GM23338 (cell line): Measurements from ENCODE around the gene MYO16. TPM values are rescaled to one million over a fixed set of nuclear protein-coding genes. Genes with fewer than 3 reads are reported as not detected.

Experiments used
- ATAC-seq: fragments of 200-7000 bp; cut with Tn5 transposase; 3 replicates; pipeline ENCODE4 v1.9.1; 2020
- DNase-seq: peaks from one replicate; pipeline ENCODE4 v3.0.0-alpha.2; 2015; ENCODE audit warnings: low spot score
- H2AFZ ChIP-seq: fragments of 200-600 bp; sonication (generic); 2 replicates; pipeline ENCODE4 v1.8.0; 2016; ENCODE audit warnings: antibody characterized with exemption, mild to moderate bottlenecking, moderate library complexity
- H3F3A ChIP-seq: fragments of 200-600 bp; sonication (generic); replicated peaks from 2 replicates; pipeline ENCODE4 v1.8.0; 2017; ENCODE audit warnings: antibody characterized with exemption, mixed run types, low read depth
- H3K27ac ChIP-seq: fragments of 200-600 bp; sonication (generic); 2 replicates; pipeline ENCODE4 v1.6.1; 2016; ENCODE audit warnings: low read depth
- H3K27me3 ChIP-seq: fragments of 200-600 bp; sonication (generic); 2 replicates; pipeline ENCODE4 v1.8.0; 2016; ENCODE audit warnings: mild to moderate bottlenecking, mixed run types, moderate library complexity; ENCODE audit not compliant: insufficient read depth
- H3K36me3 ChIP-seq: fragments of 200-600 bp; sonication (generic); 2 replicates; pipeline ENCODE4 v1.8.0; 2016; ENCODE audit warnings: mild to moderate bottlenecking; ENCODE audit not compliant: insufficient read depth
- H3K4me1 ChIP-seq: fragments of 200-600 bp; sonication (generic); 2 replicates; pipeline ENCODE4 v1.8.0; 2016; ENCODE audit warnings: mild to moderate bottlenecking, moderate library complexity; ENCODE audit not compliant: insufficient read depth
- H3K4me2 ChIP-seq: fragments of 200-600 bp; sonication (generic); 2 replicates; pipeline ENCODE4 v1.7.1; 2017; ENCODE audit warnings: mixed run types
- H3K4me3 ChIP-seq: fragments of 200-600 bp; sonication (generic); 2 replicates; pipeline ENCODE4 v1.6.1; 2016; ENCODE audit warnings: mixed run types
- H3K79me2 ChIP-seq: fragments of 200-600 bp; sonication (generic); replicated peaks from 2 replicates; pipeline ENCODE4 v1.8.0; 2017; ENCODE audit warnings: mild to moderate bottlenecking; ENCODE audit not compliant: insufficient read depth
- H3K9me2 ChIP-seq: fragments of 200-600 bp; sonication (generic); 2 replicates; pipeline ENCODE4 v1.8.0; 2017; ENCODE audit not compliant: insufficient read depth
- H4K20me1 ChIP-seq: fragments of 200-600 bp; sonication (generic); replicated peaks from 2 replicates; pipeline ENCODE4 v1.8.0; 2017; ENCODE audit warnings: mild to moderate bottlenecking; ENCODE audit not compliant: insufficient read depth
- H3K27ac Mint-ChIP-seq: 2 replicates; pipeline ENCODE4 v1.8.0; 2020; ENCODE audit warnings: inconsistent platforms, mild to moderate bottlenecking, moderate library complexity, mixed read lengths
- H3K27me3 Mint-ChIP-seq: 3 replicates; pipeline ENCODE4 v1.8.0; 2022; ENCODE audit warnings: low read depth, mild to moderate bottlenecking, moderate library complexity, mixed read lengths, inconsistent platforms; ENCODE audit not compliant: insufficient read depth, poor library complexity
- H3K36me3 Mint-ChIP-seq: 3 replicates; pipeline ENCODE4 v1.8.0; 2021; ENCODE audit warnings: low read depth, mild to moderate bottlenecking, inconsistent platforms, moderate library complexity, mixed read lengths
- H3K4me1 Mint-ChIP-seq: 3 replicates; pipeline ENCODE4 v1.8.0; 2020; ENCODE audit warnings: mild to moderate bottlenecking, inconsistent platforms, mixed read lengths
- H3K4me3 Mint-ChIP-seq: 3 replicates; pipeline ENCODE4 v1.8.0; 2021; ENCODE audit warnings: moderate library complexity, mild to moderate bottlenecking, inconsistent platforms, mixed read lengths
- H3K9me3 Mint-ChIP-seq: 3 replicates; pipeline ENCODE4 v1.8.0; 2020; ENCODE audit warnings: moderate library complexity, mild to moderate bottlenecking, inconsistent platforms, mixed read lengths
- CREB1 ChIP-seq: fragments of 250-450 bp; sonication (Bioruptor Pico); IDR thresholded peaks from 2 replicates; pipeline ENCODE4 v1.5.0; 2020; ENCODE audit warnings: low read depth, mild to moderate bottlenecking, moderate library complexity
- CTCF ChIP-seq, 2 experiments: fragments of 200-600 bp in 1 of 2; sonication (generic) in 1 of 2; conservative IDR thresholded peaks; 2 replicates each; pipeline versions ENCODE4 v1.5.1 to v1.6.1; 2016 to 2017; ENCODE audit warnings: antibody characterized with exemption in 2 of 2, low read depth in 2 of 2, mild to moderate bottlenecking in 2 of 2, moderate library complexity in 1 of 2
- ETS1 ChIP-seq: IDR thresholded peaks from 2 replicates; pipeline ENCODE4 v1.6.1; 2016; ENCODE audit warnings: antibody characterized with exemption
- EZH2 ChIP-seq: fragments of 200-600 bp; sonication (generic); IDR thresholded peaks from one replicate; pipeline ENCODE4 v1.8.0; 2017; ENCODE audit warnings: antibody characterized with exemption, mild to moderate bottlenecking, low read depth; ENCODE audit not compliant: unreplicated experiment
- EZH2phosphoT487 ChIP-seq: fragments of 200-600 bp; sonication (generic); IDR thresholded peaks from one replicate; pipeline ENCODE4 v1.8.1; 2018; ENCODE audit warnings: antibody characterized with exemption; ENCODE audit not compliant: unreplicated experiment
- JUNB ChIP-seq: IDR thresholded peaks from one replicate; pipeline ENCODE4 v1.6.1; 2016; ENCODE audit warnings: antibody characterized with exemption; ENCODE audit not compliant: unreplicated experiment
- NANOG ChIP-seq: IDR thresholded peaks from 2 replicates; pipeline ENCODE4 v1.6.1; 2016; ENCODE audit warnings: antibody characterized with exemption, borderline replicate concordance
- POLR2AphosphoS5 ChIP-seq: IDR thresholded peaks from 2 replicates; pipeline ENCODE4 v1.6.1; 2016; ENCODE audit warnings: antibody characterized with exemption, low read depth
- REST ChIP-seq: IDR thresholded peaks from one replicate; pipeline ENCODE4 v1.6.1; 2018; ENCODE audit warnings: antibody characterized with exemption; ENCODE audit not compliant: unreplicated experiment
- STAT1 ChIP-seq: IDR thresholded peaks from one replicate; pipeline ENCODE4 v1.6.1; 2016; ENCODE audit warnings: antibody characterized with exemption; ENCODE audit not compliant: unreplicated experiment
- ZNF114 ChIP-seq: fragments of 250-450 bp; sonication (Bioruptor Pico); IDR thresholded peaks from 2 replicates; pipeline ENCODE4 v1.5.0; 2020; ENCODE audit warnings: mild to moderate bottlenecking, moderate library complexity
- ZNF331 ChIP-seq: fragments of 250-450 bp; sonication (Bioruptor Pico); IDR thresholded peaks from 2 replicates; pipeline ENCODE4 v1.5.0; 2020; ENCODE audit warnings: low read depth, mild to moderate bottlenecking, moderate library complexity
- ZNF462 ChIP-seq: fragments of 250-450 bp; sonication (Bioruptor Pico); IDR thresholded peaks from 2 replicates; pipeline ENCODE4 v1.5.0; 2020; ENCODE audit warnings: mild to moderate bottlenecking, moderate library complexity
- polyA plus RNA-seq: library from polyadenylated mRNA; unstranded; fragments of >200 nt; fragmentation: Nextera tagmentation; extraction: Ambion mirVana; gene quantifications from 2 replicates; pipeline ENCODE4 v1.2.1, GENCODE V29; 2016
- total RNA-seq: library from RNA; depleted of rRNA; stranded (reverse); fragments of >200 nt; shearing (Covaris generic); gene quantifications from 2 replicates; pipeline ENCODE4 v1.2.3, GENCODE V29; 2014

Gene MYO16
- total and polyA plus RNA-seq, 2 experiments from 2014 or later: 0.10 to 0.13 TPM

- H3K9me3 Mint-ChIP-seq: no peaks in the 10 kb centered on the region
- DNase-seq: no peak
- Histone ChIP-seq H4K20me1 (no peaks in the 10 kb centered on the region), H3K27ac (no peak overlapping the region), H2AFZ (no peak overlapping the region), H3K4me2 (no peak overlapping the region), H3K79me2 (no peaks in the 10 kb centered on the region), H3K4me1 (no peaks in the 10 kb centered on the region), H3F3A (no peaks in the 10 kb centered on the region), H3K4me3 (no peak overlapping the region), H3K9me2 (no peaks in the 10 kb centered on the region), H3K27me3 (no peaks in the 10 kb centered on the region), H3K36me3 (no peaks in the 10 kb centered on the region)
- H3K27ac Mint-ChIP-seq: no peak overlapping the region
- no peak for ATAC-seq
- H3K4me1 Mint-ChIP-seq: no peaks in the 10 kb centered on the region
- H3K27me3 Mint-ChIP-seq: peaks cover 2% of the 10 kb centered on the region
- no peak overlapping the region for H3K4me3 Mint-ChIP-seq
- no peaks in the 10 kb centered on the region for H3K36me3 Mint-ChIP-seq
- TF ChIP-seq ETS1: no peak
- no peak for TF ChIP-seq CTCF (conservative IDR thresholded peaks at IDR 0.05; ENCODE audit: low read depth in 2 of 2)
- no peak for TF ChIP-seq STAT1
- TF ChIP-seq JUNB: no peak
- no peak for TF ChIP-seq POLR2AphosphoS5
- TF ChIP-seq EZH2phosphoT487: no peak
- no peak for TF ChIP-seq ZNF331 (CRISPR knock-in tag)
- no peak for TF ChIP-seq NANOG
- TF ChIP-seq REST: no peak
- TF ChIP-seq ZNF462 (CRISPR knock-in tag): no peak
- no peak for TF ChIP-seq ZNF114 (CRISPR knock-in tag)
- no peak for TF ChIP-seq EZH2
- TF ChIP-seq CREB1 (CRISPR knock-in tag): no peak
Measured at GRCh38 chr13:109002934-109003333, 373.5 kb downstream of the MYO16 start.
